SK-N-SH (cell line): Measurements from ENCODE around the gene CCL28. TPM values are rescaled to one million over a fixed set of nuclear protein-coding genes. Genes with fewer than 3 reads are reported as not detected.

Experiments used
- CTCF ChIA-PET: fragments of 300-600, 350-600 bp; formaldehyde crosslinking; extraction: SDS; loops from one replicate; lab custom pipeline; 2021; lab: Yijun Ruan, JAX
- POLR2A ChIA-PET: fragments of 350-600 bp; sonication (Branson Sonifier 250); formaldehyde crosslinking; extraction: SDS; loops from one replicate; lab custom pipeline; 2020; ENCODE audit warnings: antibody characterized with exemption, inconsistent platforms; lab: Yijun Ruan, JAX
- DNase-seq: peaks from one replicate; pipeline ENCODE4 v3.0.0; 2012
- H2AFZ ChIP-seq: fragments of 200-600 bp; sonication (generic); 2 replicates; pipeline ENCODE4 v1.8.1; 2016; ENCODE audit warnings: antibody characterized with exemption, mild to moderate bottlenecking, low read depth
- H3F3A ChIP-seq: fragments of 200-600 bp; sonication (generic); replicated peaks from 2 replicates; pipeline ENCODE3; 2016; ENCODE audit warnings: antibody characterized with exemption, mild to moderate bottlenecking; ENCODE audit not compliant: insufficient read depth
- H3K27ac ChIP-seq, 2 experiments: fragments of 200-500 bp in 1 of 2; fragments of 200-600 bp in 1 of 2; sonication (Bioruptor generic) in 1 of 2; sonication (generic), shearing (Covaris generic) in 1 of 2; 2 replicates each; pipeline versions ENCODE4 v1.5.1 to v1.6.1; 2014 to 2016; ENCODE audit warnings: low read depth in 2 of 2, inconsistent platforms in 1 of 2, low read length in 1 of 2, mild to moderate bottlenecking in 1 of 2, mixed read lengths in 1 of 2
- H3K27me3 ChIP-seq: fragments of 200-600 bp; sonication (generic), shearing (Covaris generic); 2 replicates; pipeline ENCODE4 v1.6.1; 2016; ENCODE audit warnings: mixed run types; ENCODE audit not compliant: insufficient read depth
- H3K36me3 ChIP-seq, 2 experiments: fragments of 200-500 bp in 1 of 2; fragments of 200-600 bp in 1 of 2; sonication (Bioruptor generic) in 1 of 2; sonication (generic) in 1 of 2; replicated peaks in 1 of 2; 2 replicates each; pipeline versions ENCODE3 to v1.5.1; 2014 to 2016; ENCODE audit warnings: low read length in 1 of 2, mild to moderate bottlenecking in 1 of 2; ENCODE audit not compliant: insufficient read depth in 2 of 2, control insufficient read depth in 1 of 2
- H3K4me1 ChIP-seq, 2 experiments: fragments of 200-500 bp in 1 of 2; fragments of 200-600 bp in 1 of 2; sonication (Bioruptor generic) in 1 of 2; sonication (generic), shearing (Covaris generic) in 1 of 2; 2 replicates each; pipeline versions ENCODE4 v1.5.1 to v1.6.1; 2014 to 2016; ENCODE audit warnings: low read depth in 1 of 2, low read length in 1 of 2, mixed run types in 1 of 2; ENCODE audit not compliant: insufficient read depth in 2 of 2, control insufficient read depth in 1 of 2
- H3K4me2 ChIP-seq: fragments of 200-600 bp; sonication (generic), shearing (Covaris generic); 2 replicates; pipeline ENCODE4 v1.6.1; 2017; ENCODE audit warnings: mixed run types
- H3K4me3 ChIP-seq, 2 experiments: fragments of 200-500 bp in 1 of 2; fragments of 200-600 bp in 1 of 2; sonication (Bioruptor generic) in 1 of 2; sonication (generic), shearing (Covaris generic) in 1 of 2; 2 replicates each; pipeline versions ENCODE4 v1.5.1 to v1.8.1; 2014 to 2016; ENCODE audit warnings: low read depth in 2 of 2, inconsistent platforms in 1 of 2, low read length in 1 of 2, mild to moderate bottlenecking in 1 of 2, mixed read lengths in 1 of 2, moderate library complexity in 1 of 2
- H3K79me2 ChIP-seq: fragments of 200-600 bp; sonication (generic); 2 replicates; pipeline ENCODE4 v1.8.1; 2017; ENCODE audit warnings: mild to moderate bottlenecking; ENCODE audit not compliant: insufficient read depth
- H3K9ac ChIP-seq: fragments of 200-600 bp; sonication (generic); 2 replicates; pipeline ENCODE4 v1.6.1; 2017; ENCODE audit warnings: mixed run types
- H3K9me2 ChIP-seq: fragments of 200-600 bp; sonication (generic); 2 replicates; pipeline ENCODE4 v1.6.1; 2017; ENCODE audit warnings: mixed run types
- H3K9me3 ChIP-seq: fragments of 200-600 bp; sonication (generic); 2 replicates; pipeline ENCODE4 v1.6.1; 2017; ENCODE audit warnings: mixed run types, mild to moderate bottlenecking, moderate library complexity
- H4K20me1 ChIP-seq: fragments of 200-600 bp; sonication (generic); 2 replicates; pipeline ENCODE4 v1.6.1; 2017; ENCODE audit warnings: mild to moderate bottlenecking, mixed run types; ENCODE audit not compliant: insufficient read depth
- CHD2 ChIP-seq: fragments of 150-350 bp; IDR thresholded peaks from 2 replicates; pipeline ENCODE4 v1.6.1; 2018; ENCODE audit warnings: low read length; ENCODE audit not compliant: partially characterized antibody
- FOXJ3 ChIP-seq: sonication (generic); formaldehyde crosslinking; IDR thresholded peaks from 2 replicates; pipeline ENCODE4 v1.5.1; 2020; ENCODE audit warnings: mild to moderate bottlenecking, missing genetic modification reagents
- GATA2 ChIP-seq: sonication (generic); formaldehyde crosslinking; IDR thresholded peaks from 2 replicates; pipeline ENCODE4 v1.5.0; 2020; ENCODE audit warnings: mild to moderate bottlenecking, missing genetic modification reagents
- JUND ChIP-seq: IDR thresholded peaks from 2 replicates; pipeline ENCODE4 v1.4.0; 2012
- NFIC ChIP-seq: IDR thresholded peaks from 2 replicates; pipeline ENCODE4 v1.4.0; 2012; ENCODE audit warnings: borderline replicate concordance
- POLR2AphosphoS5 ChIP-seq: IDR thresholded peaks from 2 replicates; pipeline ENCODE4 v1.6.1; 2012; ENCODE audit warnings: low read depth, low read length
- RXRA ChIP-seq: IDR thresholded peaks from 2 replicates; pipeline ENCODE4 v1.4.0; 2012; ENCODE audit warnings: low read depth, mild to moderate bottlenecking, borderline replicate concordance
- SIN3A ChIP-seq: IDR thresholded peaks from 2 replicates; pipeline ENCODE4 v1.6.1; 2012; ENCODE audit warnings: low read depth, mild to moderate bottlenecking, low read length, moderate library complexity, borderline replicate concordance
- SMC3 ChIP-seq: IDR thresholded peaks from 2 replicates; pipeline ENCODE4 v1.6.1; 2012; ENCODE audit warnings: low read depth, low read length, improper control_type of control experiment
- TCF12 ChIP-seq: IDR thresholded peaks from 2 replicates; pipeline ENCODE4 v1.4.0; 2012
- YY1 ChIP-seq: IDR thresholded peaks from 2 replicates; pipeline ENCODE4 v1.4.0; 2012; ENCODE audit warnings: low read depth, mild to moderate bottlenecking
- WGBS: methylation state at CpG from one replicate; pipeline ENCODE4 v1.1.6; 2017; ENCODE audit warnings: low lambda C conversion rate; 5-methylcytosine and 5-hydroxymethylcytosine counted together
- polyA plus RNA-seq, 3 experiments: library from polyadenylated mRNA; depleted of rRNA; stranded (reverse); fragments of >200 nt; gene quantifications; 2 replicates each; pipeline ENCODE4 v1.2.3, GENCODE V29; 2012
- TF ChIP-seq, protein P1 (sequence below): fragments of 200-600 bp; sonication (generic); IDR thresholded peaks from 2 replicates; pipeline ENCODE4 v1.6.1; 2017; ENCODE audit warnings: antibody characterized with exemption, mild to moderate bottlenecking, moderate library complexity
- TF ChIP-seq, protein P2 (sequence below): fragments of 150-350 bp; IDR thresholded peaks from 2 replicates; pipeline ENCODE4 v1.6.1; 2017; ENCODE audit warnings: antibody characterized with exemption, low read length, low read depth, borderline replicate concordance
- TF ChIP-seq, protein P3 (sequence below): IDR thresholded peaks from 2 replicates; pipeline ENCODE4; 2012
- TF ChIP-seq, protein P4 (sequence below): fragments of 150-350 bp; IDR thresholded peaks from 2 replicates; pipeline ENCODE4 v1.6.1; 2016; ENCODE audit warnings: mild to moderate bottlenecking, low read depth, low read length

The CCL28 gene
- polyA plus RNA-seq, 1 of the 3 experiments (the other 2 are of a cell fraction): not detected

DNA sequence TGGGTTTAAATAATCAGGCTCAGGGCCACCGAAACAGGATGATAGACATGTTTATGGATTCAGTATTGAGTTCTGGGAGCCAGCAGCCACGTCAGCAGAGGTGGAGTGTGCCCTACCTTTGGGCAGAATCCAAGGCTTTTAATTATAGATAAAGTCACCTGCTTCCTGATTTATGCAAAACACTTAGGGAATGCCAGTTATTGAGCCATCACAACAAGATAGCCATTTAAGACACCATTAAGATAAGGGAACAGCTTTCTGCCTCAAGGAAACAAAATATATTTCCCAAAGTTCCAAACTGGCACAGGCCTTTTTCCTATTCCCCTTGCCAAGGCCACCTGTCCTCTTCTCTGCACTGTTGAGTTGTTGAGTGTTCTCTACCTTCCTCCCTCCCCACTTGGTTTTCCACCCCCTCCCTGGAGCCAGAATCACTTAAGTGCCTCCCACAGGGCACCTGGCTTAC lies 2.4 kb downstream of the CCL28 start:
- CTCF ChIA-PET: interaction anchor here (0.8 to 2.1 kb wide), 3 partner anchors 20 to 216 kb away, joined by 3 to 8 read pairs (median 3); no protein-coding TSS in a partner anchor
- TF ChIP-seq, protein P1, sequence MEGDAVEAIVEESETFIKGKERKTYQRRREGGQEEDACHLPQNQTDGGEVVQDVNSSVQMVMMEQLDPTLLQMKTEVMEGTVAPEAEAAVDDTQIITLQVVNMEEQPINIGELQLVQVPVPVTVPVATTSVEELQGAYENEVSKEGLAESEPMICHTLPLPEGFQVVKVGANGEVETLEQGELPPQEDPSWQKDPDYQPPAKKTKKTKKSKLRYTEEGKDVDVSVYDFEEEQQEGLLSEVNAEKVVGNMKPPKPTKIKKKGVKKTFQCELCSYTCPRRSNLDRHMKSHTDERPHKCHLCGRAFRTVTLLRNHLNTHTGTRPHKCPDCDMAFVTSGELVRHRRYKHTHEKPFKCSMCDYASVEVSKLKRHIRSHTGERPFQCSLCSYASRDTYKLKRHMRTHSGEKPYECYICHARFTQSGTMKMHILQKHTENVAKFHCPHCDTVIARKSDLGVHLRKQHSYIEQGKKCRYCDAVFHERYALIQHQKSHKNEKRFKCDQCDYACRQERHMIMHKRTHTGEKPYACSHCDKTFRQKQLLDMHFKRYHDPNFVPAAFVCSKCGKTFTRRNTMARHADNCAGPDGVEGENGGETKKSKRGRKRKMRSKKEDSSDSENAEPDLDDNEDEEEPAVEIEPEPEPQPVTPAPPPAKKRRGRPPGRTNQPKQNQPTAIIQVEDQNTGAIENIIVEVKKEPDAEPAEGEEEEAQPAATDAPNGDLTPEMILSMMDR: no peak
- TF ChIP-seq YY1: no peak
- TF ChIP-seq, protein P2, sequence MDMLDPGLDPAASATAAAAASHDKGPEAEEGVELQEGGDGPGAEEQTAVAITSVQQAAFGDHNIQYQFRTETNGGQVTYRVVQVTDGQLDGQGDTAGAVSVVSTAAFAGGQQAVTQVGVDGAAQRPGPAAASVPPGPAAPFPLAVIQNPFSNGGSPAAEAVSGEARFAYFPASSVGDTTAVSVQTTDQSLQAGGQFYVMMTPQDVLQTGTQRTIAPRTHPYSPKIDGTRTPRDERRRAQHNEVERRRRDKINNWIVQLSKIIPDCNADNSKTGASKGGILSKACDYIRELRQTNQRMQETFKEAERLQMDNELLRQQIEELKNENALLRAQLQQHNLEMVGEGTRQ: no peak
- TF ChIP-seq, protein P3, sequence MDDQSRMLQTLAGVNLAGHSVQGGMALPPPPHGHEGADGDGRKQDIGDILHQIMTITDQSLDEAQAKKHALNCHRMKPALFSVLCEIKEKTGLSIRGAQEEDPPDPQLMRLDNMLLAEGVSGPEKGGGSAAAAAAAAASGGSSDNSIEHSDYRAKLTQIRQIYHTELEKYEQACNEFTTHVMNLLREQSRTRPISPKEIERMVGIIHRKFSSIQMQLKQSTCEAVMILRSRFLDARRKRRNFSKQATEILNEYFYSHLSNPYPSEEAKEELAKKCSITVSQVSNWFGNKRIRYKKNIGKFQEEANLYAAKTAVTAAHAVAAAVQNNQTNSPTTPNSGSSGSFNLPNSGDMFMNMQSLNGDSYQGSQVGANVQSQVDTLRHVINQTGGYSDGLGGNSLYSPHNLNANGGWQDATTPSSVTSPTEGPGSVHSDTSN: no peak
- TF ChIP-seq NFIC: no peak
- TF ChIP-seq SIN3A: no peak
- no peak for TF ChIP-seq POLR2AphosphoS5
- no peak for TF ChIP-seq SMC3
- no peak for TF ChIP-seq FOXJ3 (CRISPR knock-in tag)
- no peak for TF ChIP-seq CHD2
- no peak for TF ChIP-seq JUND
- no peak for TF ChIP-seq RXRA
- no peak for TF ChIP-seq TCF12
- TF ChIP-seq, protein P4, sequence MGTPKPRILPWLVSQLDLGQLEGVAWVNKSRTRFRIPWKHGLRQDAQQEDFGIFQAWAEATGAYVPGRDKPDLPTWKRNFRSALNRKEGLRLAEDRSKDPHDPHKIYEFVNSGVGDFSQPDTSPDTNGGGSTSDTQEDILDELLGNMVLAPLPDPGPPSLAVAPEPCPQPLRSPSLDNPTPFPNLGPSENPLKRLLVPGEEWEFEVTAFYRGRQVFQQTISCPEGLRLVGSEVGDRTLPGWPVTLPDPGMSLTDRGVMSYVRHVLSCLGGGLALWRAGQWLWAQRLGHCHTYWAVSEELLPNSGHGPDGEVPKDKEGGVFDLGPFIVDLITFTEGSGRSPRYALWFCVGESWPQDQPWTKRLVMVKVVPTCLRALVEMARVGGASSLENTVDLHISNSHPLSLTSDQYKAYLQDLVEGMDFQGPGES: no peak
- TF ChIP-seq GATA2 (CRISPR knock-in tag): no peak
- H3K4me3 ChIP-seq: no peak overlapping the region
- no peak overlapping the region for H3K27ac ChIP-seq
- no peak for DNase-seq
- POLR2A ChIA-PET: no interaction called here
- WGBS: 27% methylated on average over 2 of the region's 2 CpGs
- no peak overlapping the region for H3K9ac ChIP-seq
- no peaks in the 10 kb centered on the region for H3K36me3 ChIP-seq
- no peaks in the 10 kb centered on the region for H3K9me3 ChIP-seq
- H3K27me3 ChIP-seq: no peaks in the 10 kb centered on the region
- H4K20me1 ChIP-seq: no peaks in the 10 kb centered on the region
- no peaks in the 10 kb centered on the region for H3K9me2 ChIP-seq
- no peak overlapping the region for H3K4me2 ChIP-seq
- no peaks in the 10 kb centered on the region for H3K4me1 ChIP-seq
- H2AFZ ChIP-seq: no peak overlapping the region
- no peaks in the 10 kb centered on the region for H3K79me2 ChIP-seq
- no peaks in the 10 kb centered on the region for H3F3A ChIP-seq
